IPS DF 4.7 (cell line): Measurements from ENCODE around the gene DHRS12.

Experiments used
- DNase-seq: peaks from one replicate; pipeline ENCODE4 v3.0.0-alpha.2; 2013; ENCODE audit warnings: low spot score; ENCODE audit errors: extremely low read depth

The DHRS12 gene, protein sequence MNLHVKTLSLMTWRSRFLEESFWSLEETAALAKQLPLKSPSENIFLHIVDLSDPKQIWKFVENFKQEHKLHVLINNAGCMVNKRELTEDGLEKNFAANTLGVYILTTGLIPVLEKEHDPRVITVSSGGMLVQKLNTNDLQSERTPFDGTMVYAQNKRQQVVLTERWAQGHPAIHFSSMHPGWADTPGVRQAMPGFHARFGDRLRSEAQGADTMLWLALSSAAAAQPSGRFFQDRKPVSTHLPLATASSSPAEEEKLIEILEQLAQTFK

DNA sequence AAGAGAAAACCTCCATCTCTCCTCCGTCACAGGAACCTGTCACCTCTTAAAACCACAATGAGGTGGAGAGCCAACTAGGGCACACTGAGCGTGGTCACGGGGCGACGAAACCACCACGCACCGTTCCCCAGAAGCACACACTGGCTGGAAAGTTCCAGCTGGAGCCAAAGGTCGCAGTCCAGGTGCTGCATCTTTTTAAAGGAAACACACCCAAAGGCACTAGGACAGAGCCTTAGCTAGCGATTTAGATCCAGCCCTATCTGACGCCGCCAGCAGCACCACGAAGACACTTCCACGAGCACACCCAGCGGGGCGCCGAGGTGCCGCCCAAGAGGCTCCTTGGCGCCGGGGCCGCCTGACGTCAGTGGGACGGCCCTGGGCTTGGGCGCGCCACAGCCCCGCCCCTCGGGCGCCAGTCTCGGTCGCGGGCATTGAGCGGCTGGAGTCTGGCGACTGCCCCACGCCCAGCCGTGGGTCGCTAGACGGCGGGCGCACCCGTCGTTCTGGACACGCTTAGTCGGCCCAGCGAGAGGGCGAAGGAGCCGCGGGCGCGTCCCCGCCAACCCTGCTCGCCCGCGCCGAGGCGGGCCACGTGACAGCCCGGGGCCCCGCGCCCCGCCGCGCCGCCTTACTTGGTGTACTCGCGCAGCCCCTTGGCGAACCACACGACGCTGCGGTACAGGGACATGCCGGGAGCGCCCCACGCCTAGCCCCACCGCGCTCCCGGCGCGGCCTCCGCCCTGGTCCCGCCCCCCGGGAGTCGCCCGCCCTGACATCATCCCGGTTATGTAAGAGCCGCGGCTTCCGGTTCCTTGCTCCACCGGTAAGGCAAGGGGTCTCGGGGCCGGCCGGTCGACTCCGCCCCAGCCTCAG lies at the start of gene DHRS12:
Gene DHRS12 (minus strand): TSS at position 742 of the 873 bp plus-strand sequence. CDS start 4,504 bp downstream, outside the sequence.
- DNase-seq, result no peak

DNA sequence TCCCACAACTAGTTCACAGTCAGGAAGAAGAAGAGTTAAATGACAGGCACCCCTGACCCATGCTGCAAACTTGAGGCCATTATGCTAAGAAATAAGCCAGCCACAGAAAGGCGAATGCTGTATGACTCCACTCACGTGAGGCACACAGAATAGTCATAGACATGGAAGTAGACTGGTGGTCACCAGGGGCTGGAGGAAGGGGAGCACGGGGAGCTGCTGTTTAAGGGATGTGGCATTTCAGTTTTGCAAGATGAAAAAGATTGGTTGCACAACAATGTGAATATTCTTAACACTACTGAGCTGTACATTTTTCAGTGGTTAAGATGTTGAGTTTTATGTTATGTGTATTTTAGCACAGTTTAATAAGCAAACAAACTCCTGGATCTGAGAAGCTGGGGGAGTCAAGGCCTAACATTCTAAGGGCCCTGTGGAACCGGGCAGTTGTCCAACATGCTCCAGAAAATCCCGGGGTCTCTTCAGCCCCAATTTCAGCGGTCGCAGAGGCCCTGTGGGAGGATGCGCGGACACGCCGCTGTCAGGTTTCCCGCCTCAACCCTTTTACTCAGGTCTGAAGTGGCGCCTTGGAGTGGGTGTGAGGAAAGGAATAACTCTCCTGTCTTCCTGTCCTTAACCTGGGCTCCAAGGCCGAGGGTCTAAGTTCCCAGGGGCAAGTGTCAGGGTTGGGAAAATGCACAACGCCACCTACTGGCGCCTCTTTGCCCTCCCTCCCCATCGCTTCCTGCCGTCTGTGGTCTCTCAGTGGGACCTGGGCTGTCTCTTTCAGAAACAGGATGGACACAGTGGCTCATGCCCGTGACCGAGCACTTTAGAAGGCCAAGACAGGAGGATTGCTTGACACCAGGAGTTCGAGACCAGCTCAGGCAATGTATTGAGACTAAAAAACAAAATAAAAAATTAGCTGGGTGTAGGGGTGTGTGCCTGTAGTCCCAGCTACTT lies 45.5 kb upstream of the DHRS12 start:
- peak; percentile 89 for DNase-seq

DNA sequence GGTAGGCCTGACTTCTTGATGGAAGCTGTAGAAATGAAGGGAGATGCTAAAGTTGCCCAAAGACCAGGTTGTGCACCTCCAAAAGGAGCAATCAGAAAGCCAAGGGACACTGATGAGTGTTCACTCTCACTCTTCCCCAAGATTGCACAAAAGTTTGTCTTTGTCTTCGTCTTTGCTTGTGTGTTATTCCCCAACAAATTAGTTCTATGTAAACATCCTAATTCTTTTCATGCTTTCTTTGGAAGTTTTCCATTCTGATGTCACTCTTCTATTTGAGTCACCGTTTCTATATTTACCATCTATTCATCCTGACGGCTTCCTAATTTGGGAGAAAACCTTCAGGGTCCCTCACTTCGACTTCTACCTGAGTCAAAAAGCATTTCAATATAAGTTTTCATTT lies 44.7 kb upstream of the DHRS12 start:
- no peak for DNase-seq

DNA sequence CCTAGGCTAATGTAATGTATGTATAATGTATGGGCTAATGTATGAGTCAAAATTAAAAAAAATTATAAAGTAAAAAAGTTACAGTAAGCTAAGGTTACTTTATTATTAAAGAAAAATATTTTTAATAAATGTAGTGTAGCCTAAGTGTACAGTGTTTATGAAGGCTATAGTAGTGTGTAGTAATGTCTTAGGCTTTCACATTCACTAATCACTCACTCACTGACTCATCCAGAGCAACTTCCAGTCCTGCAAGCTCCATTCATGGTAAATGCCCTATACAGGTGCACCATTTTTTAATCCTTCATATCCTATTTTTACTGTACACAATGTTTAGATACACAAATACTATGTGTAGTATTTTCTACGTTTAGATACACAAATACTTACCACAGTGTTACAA lies 42.8 kb upstream of the DHRS12 start:
- DNase-seq, result no peak

DNA sequence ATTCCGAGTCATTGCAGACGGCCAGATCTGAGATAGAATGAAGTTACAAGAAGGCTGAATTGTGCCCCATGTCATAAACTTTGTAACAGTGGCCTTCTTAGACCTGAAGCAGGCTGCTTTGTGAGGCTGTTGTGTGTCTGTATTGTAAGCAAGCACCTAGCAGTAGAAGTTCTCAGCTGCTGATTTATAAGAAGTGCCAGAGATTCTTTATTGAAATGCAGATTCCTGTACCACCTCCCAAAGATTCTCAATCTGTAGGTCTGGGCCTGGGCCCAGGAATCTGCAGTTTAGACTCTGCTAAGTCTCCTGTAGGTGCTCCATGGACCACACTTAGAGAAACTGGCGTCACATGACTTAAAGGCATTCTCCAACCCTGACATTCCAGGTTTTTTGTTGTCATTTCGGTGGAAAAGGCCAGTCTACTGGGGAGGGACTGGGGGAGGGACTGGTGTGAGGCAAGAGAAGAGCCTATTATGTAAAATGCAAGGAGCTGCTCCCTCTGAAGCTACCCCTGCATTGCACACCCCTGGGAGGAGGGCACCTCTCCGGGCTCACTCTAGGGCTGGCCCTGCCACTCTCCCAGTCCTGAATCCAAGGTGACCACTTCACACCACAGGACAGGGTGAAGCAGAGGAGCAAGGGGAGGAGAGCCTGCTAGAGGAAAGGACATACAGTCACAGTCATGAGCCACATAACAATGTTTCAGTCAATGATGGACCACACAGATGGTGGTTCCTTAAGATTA lies 41.8 kb upstream of the DHRS12 start:
- DNase-seq, result no peak

DNA sequence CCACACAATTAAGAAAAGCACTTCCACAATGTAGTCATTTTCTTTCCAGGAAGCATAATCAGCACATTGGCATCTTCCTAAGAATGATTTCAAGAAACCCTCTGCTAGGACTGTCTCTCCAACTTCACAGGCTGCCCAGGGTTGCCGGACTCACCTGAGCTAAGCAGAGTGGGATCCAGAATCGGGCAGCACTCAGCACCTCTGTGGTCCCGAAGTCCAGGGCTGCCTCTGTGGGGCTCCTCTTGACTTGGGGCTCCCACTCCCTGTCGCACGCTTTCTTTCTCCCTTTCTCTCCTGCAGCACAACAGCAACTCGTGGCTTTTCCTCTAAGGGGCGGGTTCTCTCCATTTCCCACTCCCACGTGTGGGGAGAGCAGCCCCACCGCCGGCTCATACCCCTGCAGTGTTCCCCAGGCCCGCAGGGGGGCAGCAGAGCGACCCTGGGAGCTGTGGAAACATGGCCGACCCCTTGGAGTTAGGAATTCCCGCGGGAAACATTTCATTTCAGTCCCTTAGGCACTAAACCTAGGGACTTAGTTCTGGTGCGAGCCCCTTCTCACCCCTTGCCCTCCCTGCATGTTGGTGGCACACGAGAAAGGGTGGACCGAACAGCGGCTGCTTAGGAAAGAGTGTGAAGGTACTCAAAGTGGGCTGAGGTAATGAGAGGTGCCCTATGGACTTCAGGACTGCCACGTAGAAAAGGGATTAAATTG lies 41.1 kb upstream of the DHRS12 start, which contains the start of gene TMEM272:
Gene TMEM272 (minus strand): TSS at position 316 of the 712 bp plus-strand sequence. CDS start 6,647 bp downstream, outside the sequence.
- peak; percentile 25 for DNase-seq

DNA sequence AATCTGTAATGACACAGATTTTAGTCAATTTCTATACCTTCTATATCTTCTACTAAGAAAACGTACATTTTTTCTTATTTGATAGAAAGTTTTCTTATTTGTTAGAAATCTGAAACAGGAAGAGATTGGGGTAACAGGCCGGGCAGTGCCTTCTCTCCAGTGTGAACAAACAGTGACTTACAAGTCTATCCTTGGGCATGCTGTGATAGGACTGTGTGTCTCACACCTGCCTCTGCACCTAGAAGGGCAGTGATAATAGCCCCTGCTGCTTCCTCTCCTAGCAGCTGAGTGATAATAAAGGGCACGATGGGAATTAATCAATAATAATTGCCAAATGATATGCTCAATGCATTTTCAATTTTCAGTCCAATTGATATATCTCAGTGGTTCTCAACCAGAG lies 39.6 kb upstream of the DHRS12 start:
- no peak for DNase-seq

DNA sequence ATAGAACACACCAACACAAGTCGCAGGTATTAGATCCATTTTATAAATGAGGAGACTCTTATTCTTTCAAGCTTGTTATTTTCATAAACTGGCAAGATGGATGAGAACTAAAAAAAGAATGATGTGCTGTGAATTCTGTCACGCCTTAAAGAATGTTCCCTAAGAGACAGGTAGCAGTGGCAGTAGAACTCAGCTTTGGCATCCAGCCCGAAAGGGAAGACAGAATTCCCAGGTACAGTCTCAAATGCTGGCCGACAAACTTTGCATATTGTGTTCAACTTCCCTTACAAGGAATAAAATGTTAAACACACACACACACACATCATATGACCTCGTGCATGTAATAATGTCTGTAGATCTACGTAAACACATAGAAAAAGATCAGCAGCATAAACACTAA lies 37.8 kb upstream of the DHRS12 start:
- no peak for DNase-seq

DNA sequence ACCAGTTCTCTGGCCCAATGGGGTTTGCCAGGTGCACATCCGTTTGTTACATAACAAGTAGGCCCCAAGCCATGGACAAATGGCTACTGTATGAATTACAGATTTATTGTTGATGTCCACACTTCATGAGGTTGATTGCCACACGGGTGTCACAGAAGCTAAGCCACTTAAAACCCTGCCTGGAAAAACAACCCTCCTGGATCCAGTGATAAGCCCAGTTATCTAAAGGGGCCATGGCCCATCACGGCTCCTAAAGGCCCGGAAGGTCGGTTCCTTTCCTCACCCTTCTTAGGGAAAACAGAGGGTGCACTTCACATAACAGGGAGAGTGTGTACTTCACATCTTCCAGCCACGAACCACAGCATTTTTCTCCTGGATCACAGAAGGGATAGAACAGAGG lies 37.0 kb upstream of the DHRS12 start:
- no peak for DNase-seq

DNA sequence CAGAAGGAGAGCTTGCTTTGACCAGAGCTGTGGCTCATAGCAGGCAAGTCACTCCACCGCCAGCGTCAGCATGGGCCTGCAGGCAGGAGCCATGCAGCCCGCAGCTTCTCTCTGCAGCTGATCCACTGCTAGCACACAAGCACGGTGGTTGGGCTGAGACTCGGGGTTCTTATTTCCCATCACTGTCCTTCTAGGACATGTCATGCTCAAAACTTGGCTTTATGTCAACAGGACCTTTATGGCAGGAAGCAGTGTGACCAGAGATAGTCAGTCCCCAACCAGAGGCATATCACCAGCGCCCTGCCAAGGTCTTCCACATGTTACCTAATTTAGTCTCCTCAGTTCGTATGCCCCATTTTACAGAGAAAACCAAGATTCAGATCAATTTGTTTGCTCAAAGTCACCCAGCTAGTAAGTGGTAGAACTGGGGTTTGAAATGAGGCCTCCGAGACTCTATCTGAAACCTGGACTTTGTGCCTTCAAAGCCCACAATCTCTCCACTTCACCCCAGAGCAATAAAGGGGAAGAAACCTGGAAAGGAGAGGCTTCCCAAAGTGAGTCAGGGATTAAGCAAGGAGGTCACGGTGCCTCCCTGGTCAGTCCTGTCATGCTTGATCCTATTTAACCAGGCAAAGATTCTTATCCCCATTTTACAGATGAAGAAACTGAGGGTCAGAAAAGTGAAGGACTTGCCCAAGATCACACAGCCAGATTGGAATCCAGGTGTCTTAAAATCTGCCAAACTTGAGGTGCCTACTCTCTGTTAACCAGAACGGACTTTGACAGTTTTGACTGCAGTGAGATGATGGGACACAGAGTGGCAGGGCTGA lies 36.0 kb upstream of the DHRS12 start:
- DNase-seq, result no peak

DNA sequence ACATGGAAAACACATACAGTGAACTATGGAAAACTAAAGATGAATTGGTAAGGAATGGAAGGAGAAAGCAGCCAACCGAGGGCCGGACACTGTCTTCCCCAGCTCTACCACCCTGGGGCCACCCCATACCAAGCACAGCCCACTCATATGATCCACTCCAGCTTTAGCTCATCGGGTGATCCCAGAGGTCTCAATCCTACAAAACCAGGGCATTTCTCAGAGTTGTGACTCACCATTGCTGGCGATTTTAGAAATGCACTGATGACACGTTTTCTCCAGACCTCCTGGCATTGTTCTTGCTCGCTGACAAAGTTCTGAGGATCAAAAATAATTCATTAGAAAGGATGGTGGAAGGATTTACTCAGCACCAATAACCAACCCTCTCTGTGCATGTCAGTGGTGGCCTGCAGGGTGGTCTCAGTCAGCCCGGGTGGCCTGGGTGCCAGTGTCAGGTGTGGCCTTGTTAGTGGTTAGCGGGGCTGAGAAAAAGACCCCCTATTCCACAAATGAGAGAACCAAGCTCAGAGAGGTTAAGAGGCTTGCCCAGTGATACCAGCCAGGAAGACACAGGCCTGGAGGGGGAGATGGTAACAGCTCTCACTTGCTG lies 34.4 kb upstream of the DHRS12 start:
- DNase-seq, result no peak

DNA sequence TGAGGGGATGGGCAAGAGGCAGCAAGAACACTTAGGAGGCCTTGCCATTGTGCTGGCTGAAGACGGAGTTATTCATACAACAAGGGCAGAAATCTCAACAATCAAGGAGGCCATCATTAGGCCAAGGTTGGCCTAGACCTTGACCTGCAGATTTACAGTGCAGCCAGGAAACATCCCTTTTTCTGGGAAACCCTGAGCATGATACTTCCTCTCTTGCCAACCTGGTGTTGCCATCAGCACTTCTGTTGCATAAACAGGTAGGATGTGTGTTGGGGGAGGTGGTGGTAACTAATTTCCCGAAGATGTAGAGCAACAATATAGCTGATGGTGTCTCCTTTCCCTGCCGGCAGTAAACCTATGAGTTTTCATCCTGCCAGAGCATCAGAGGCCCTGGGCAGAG lies 33.1 kb upstream of the DHRS12 start:
- DNase-seq, result no peak

DNA sequence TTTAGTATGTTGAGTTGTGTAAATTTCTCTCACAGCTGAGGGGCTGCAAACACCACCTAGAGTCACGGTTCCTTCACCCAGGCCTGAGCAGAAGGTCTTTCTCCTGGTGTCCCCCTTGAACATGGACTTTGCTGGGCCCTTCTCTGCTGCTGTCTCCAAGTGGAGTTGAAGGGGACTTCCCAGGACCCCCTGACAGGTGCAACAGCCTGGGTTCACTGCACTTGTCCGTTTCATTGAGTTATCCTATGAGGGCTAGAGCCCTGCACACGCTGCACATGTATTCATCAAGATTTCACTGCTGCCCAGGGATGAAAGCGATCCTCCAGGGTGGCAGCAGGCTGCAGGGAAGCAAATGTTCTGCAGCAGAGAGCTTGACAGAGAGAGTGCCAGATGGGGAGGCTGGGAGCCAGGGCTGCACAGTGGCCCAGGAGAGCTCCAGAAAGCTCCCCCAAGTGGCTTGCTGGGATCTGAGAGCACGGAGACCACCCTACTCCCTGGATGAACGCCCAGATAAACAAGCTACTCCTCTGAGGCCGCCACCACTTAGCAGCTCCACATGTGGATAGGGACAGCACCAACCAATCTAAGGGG lies 30.7 kb upstream of the DHRS12 start:
- DNase-seq, result no peak

DNA sequence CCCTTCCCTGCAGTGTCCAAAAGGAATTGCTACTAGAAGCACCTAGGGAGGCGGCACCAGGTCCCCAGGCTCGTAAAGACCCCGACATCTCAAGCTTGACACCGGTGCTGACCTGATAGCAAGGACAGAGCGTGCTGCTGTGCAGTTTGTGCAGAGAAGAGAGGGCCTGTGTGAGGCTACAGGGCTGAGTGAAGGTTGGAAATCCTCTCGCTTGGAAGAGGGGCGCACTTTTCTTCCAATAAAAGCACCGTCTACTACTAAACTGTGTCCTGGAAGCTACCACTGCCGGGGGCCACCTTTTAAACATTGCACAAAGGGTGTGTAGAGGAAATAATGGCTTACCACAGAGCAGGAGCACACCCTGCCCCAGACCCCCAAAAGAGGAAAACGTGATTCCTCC lies 30.0 kb upstream of the DHRS12 start:
- no peak for DNase-seq

DNA sequence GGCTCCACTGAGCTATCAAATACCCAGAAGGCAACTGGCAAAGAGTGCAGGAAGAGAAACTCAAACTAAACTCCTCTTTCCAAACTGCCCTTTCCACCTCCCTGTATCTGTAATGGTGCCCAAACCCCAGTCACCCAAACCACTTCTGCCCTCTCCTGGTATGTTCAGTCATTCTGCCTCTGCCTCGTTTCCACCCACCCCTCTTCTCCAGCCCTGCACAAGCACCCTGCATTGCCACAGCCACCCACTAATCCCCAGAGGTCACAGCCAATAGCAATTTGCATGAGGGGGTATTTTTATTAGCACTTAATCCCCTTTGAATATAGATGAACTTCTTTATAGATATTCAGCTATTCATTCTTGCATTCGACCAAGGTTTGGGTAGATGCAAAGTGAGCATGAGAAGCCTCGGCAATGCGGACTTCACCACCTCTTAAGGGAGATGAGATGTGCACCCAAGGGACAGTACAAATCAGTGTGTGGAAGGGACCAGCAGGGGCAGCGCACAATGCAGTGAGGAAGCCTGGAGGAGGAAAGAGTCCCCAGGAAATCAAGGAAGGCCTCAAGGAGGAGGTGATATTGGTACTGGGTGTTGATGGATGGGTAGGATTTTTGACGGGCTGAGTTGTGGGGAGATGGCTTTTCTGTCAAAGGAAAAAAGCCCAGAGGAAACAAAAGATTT lies 28.6 kb upstream of the DHRS12 start:
- DNase-seq, result no peak

DNA sequence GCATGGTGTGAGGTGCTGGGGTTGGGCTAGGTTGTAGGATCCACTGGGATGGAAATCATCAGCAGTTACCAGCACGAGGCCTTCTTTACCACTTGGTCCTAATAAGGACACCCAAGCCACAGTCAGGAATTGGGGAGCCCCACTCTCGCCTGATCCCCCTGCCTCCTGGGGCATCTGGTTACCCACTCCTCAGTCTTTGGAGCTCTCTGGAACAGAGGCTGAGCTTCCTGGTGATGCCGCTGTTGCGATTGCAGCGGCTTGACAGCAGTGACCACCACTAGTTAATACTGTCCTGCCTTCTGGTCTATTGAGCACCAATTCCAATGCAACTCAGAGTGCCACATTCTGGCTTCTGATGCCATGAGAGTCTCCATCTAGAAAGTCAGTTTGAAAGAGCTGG lies 27.6 kb upstream of the DHRS12 start:
- DNase-seq, result no peak

DNA sequence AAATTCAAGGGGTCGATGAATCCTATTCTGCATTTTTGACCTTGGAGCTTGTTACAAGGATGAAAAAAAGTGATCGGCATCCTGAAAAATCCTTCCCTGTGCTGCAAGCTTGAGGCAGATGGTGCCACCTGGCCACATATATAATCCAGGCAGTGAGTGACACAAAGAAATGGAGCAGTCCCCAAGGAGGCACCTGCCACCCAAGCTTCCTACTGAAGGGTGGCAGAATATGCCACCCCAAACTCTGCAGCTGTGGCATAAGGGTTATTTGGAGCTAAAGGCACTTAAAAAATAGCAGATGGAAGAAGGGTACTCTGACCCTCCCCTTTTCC lies 25.6 kb upstream of the DHRS12 start:
- DNase-seq, result no peak
